ENCODE results near the gene ICAM3. TPM values are rescaled to one million over a fixed set of nuclear protein-coding genes. Genes with fewer than 3 reads are reported as not detected.

The ICAM3 gene
- total RNA-seq, 1 experiment from 2014 or later: 10.5 TPM

GRCh38 chr19:10334588-10335351 lies 4.7 kb downstream of the ICAM3 start:
- CTCF ChIA-PET: interaction anchor here (1.2 to 2.3 kb wide), 2 partner anchors 54 to 64 kb away, joined by 4 to 6 read pairs; partner anchors contain the start of gene ICAM1
- Histone ChIP-seq H3K27ac (ENCODE audit: low read length) (peak overlapping the region; percentile 73), H3K9me3 (ENCODE audit: control insufficient read depth, insufficient read depth, low read depth, low read length) (no peaks in the 10 kb centered on the region), H3K4me3 (ENCODE audit: low read depth in 2 of 2, low read length in 2 of 2) (peak overlapping the region; percentile 78 to 86), H3K36me3 (ENCODE audit: control insufficient read depth, insufficient read depth, low read length) (peaks cover 7% of the 10 kb centered on the region), H3K27me3 (ENCODE audit: control insufficient read depth, insufficient read depth, low read length) (no peaks in the 10 kb centered on the region), H3K4me1 (ENCODE audit: control insufficient read depth, insufficient read depth, low read length) (peaks cover 10% of the 10 kb centered on the region)
- ATAC-seq (peak; percentile 85), DNase-seq (ENCODE audit: low read depth, low spot score) (no peak)
- no TSS peak for BruUV-seq (replicated peaks)
- intact Hi-C loops (cut with micrococcal nuclease; ENCODE audit: unreplicated experiment): no loop called here
- POLR2A ChIA-PET: interaction anchor here (1.5 kb wide), 1 partner anchor 64 kb away, joined by 3 read pairs; the partner anchor contains the start of gene ICAM1
- no peak; the same call in 1 of the 2 replicates for TF ChIP-seq SIN3A (IDR thresholded peaks at IDR 0.05; ENCODE audit: borderline replicate concordance, insufficient read depth, low read depth, low read length)
- peak; percentile 59; the same call in 1 of the 2 replicates for TF ChIP-seq POLR2AphosphoS5 (IDR thresholded peaks at IDR 0.05; ENCODE audit: low read depth, low read length)
- in situ Hi-C loops (cut with HindIII; ENCODE audit: low pct_unique_long_range_greater_than_20kb, low sequenced_read_pairs): no loop called here

- Histone ChIP-seq H3K27ac (ENCODE audit: low read length) (peak overlapping the region; percentile 73), H3K4me1 (ENCODE audit: control insufficient read depth, insufficient read depth, low read length) (peaks cover 10% of the 10 kb centered on the region), H3K36me3 (ENCODE audit: control insufficient read depth, insufficient read depth, low read length) (peaks cover 7% of the 10 kb centered on the region), H3K9me3 (ENCODE audit: control insufficient read depth, insufficient read depth, low read depth, low read length) (no peaks in the 10 kb centered on the region), H3K27me3 (ENCODE audit: control insufficient read depth, insufficient read depth, low read length) (no peaks in the 10 kb centered on the region), H3K4me3 (ENCODE audit: low read depth in 2 of 2, low read length in 2 of 2) (peak overlapping the region; percentile 78 to 86)
- ChIA-PET POLR2A (interaction anchor here (0.6 to 1.5 kb wide), 3 partner anchors 47 to 63 kb away, joined by 3 to 13 read pairs (median 3); partner anchors contain the start of genes ICAM1 and TYK2), CTCF (interaction anchor here (0.6 to 2.3 kb wide), 4 partner anchors 55 to 525 kb away, joined by 3 to 8 read pairs (median 5); partner anchors contain the start of gene ICAM1)
- DNase-seq (ENCODE audit: low read depth, low spot score): no peak
- ATAC-seq: peak; percentile 29
- BruUV-seq (replicated peaks): TSS peak; percentile 84
- no peak for TF ChIP-seq SIN3A (IDR thresholded peaks at IDR 0.05; ENCODE audit: borderline replicate concordance, insufficient read depth, low read depth, low read length)
- no peak for TF ChIP-seq CTCF (IDR thresholded peaks at IDR 0.05)
- TF ChIP-seq REST (IDR thresholded peaks at IDR 0.05; ENCODE audit: insufficient read depth in 1 of 2, low read depth in 2 of 2, low read length in 1 of 2): no peak
- TF ChIP-seq TCF7L2 (IDR thresholded peaks at IDR 0.05; ENCODE audit: low read depth, low read length): no peak
- TF ChIP-seq POLR2AphosphoS5 (IDR thresholded peaks at IDR 0.05; ENCODE audit: low read depth, low read length): no peak
- intact Hi-C loops (cut with micrococcal nuclease; ENCODE audit: unreplicated experiment): no loop called here
- in situ Hi-C loops (cut with HindIII; ENCODE audit: low pct_unique_long_range_greater_than_20kb, low sequenced_read_pairs): no loop called here
Observed at GRCh38 chr19:10333758-10334587, 5.5 kb downstream of the ICAM3 start.
